Measurements from ENCODE around the gene ZNF618. TPM values are rescaled to one million over a fixed set of nuclear protein-coding genes. Genes with fewer than 3 reads are reported as not detected.
"Not testable (repeated sequence)": the region's sequence is repeated elsewhere in the genome, so short reads cannot be mapped to it uniquely, and the experiment has no call there.

ZNF618 gene
- total RNA-seq, 2 experiments from 2014 or later = 0.34 to 0.42 TPM

- H3K4me1 Mint-ChIP-seq (ENCODE audit: low read depth) = no peaks in the 10 kb centered on the region
- no peaks in the 10 kb centered on the region for H3K27me3 Mint-ChIP-seq (ENCODE audit: low read depth)
- H3K4me3 Mint-ChIP-seq = no peak overlapping the region
- ChIA-PET CTCF (no interaction called here), POLR2A (no interaction called here)
- H3K27ac Mint-ChIP-seq = no peak overlapping the region
- H3K9me3 Mint-ChIP-seq (ENCODE audit: insufficient read depth) = no peaks in the 10 kb centered on the region
- DNase-seq = peak; percentile 9
- no peak for ATAC-seq
- no peaks in the 10 kb centered on the region for H3K36me3 Mint-ChIP-seq (ENCODE audit: low read depth)
These were observed 163.4 kb downstream of the ZNF618 start for GRCh38 chr9:114039484-114039883.

GRCh38 chr9:114043660-114044059, 167.6 kb downstream of the ZNF618 start:
- H3K4me3 Mint-ChIP-seq; CTCF ChIA-PET; H3K27ac Mint-ChIP-seq; H3K4me1 Mint-ChIP-seq (ENCODE audit: low read depth); DNase-seq; H3K27me3 Mint-ChIP-seq (ENCODE audit: low read depth); ATAC-seq; POLR2A ChIA-PET; H3K9me3 Mint-ChIP-seq (ENCODE audit: insufficient read depth); H3K36me3 Mint-ChIP-seq (ENCODE audit: low read depth): not testable (repeated sequence)

GRCh38 chr9:114046237-114046755, 170.2 kb downstream of the ZNF618 start:
- H3K27ac Mint-ChIP-seq = no peak overlapping the region
- DNase-seq (no peak), ATAC-seq (no peak)
- no peak overlapping the region for H3K4me3 Mint-ChIP-seq
- no peaks in the 10 kb centered on the region for H3K9me3 Mint-ChIP-seq (ENCODE audit: insufficient read depth)
- peaks cover 5% of the 10 kb centered on the region for H3K27me3 Mint-ChIP-seq (ENCODE audit: low read depth)
- H3K36me3 Mint-ChIP-seq (ENCODE audit: low read depth) = no peaks in the 10 kb centered on the region
- POLR2A ChIA-PET = no interaction called here
- CTCF ChIA-PET = interaction anchor here (1.8 kb wide), 1 partner anchor 239 kb away, joined by 5 read pairs; no protein-coding TSS in a partner anchor
- no peaks in the 10 kb centered on the region for H3K4me1 Mint-ChIP-seq (ENCODE audit: low read depth)

- no peak overlapping the region for H3K4me3 Mint-ChIP-seq
- ChIA-PET CTCF (interaction anchor here (1.2 to 1.8 kb wide), 2 partner anchors 8 to 239 kb away, joined by 5 read pairs; no protein-coding TSS in a partner anchor), POLR2A (no interaction called here)
- H3K27me3 Mint-ChIP-seq (ENCODE audit: low read depth) = peaks cover 5% of the 10 kb centered on the region
- ATAC-seq (no peak), DNase-seq (no peak)
- no peaks in the 10 kb centered on the region for H3K36me3 Mint-ChIP-seq (ENCODE audit: low read depth)
- no peaks in the 10 kb centered on the region for H3K4me1 Mint-ChIP-seq (ENCODE audit: low read depth)
- no peaks in the 10 kb centered on the region for H3K9me3 Mint-ChIP-seq (ENCODE audit: insufficient read depth)
- no peak overlapping the region for H3K27ac Mint-ChIP-seq
These were observed 170.8 kb downstream of the ZNF618 start for GRCh38 chr9:114046875-114047274.

GRCh38 chr9:114047717-114048116, 171.6 kb downstream of the ZNF618 start:
- no peak overlapping the region for H3K27ac Mint-ChIP-seq
- no peaks in the 10 kb centered on the region for H3K36me3 Mint-ChIP-seq (ENCODE audit: low read depth)
- POLR2A ChIA-PET = no interaction called here
- H3K27me3 Mint-ChIP-seq (ENCODE audit: low read depth) = peaks cover 5% of the 10 kb centered on the region
- H3K4me3 Mint-ChIP-seq = no peak overlapping the region
- CTCF ChIA-PET = interaction anchor here (1.2 to 1.8 kb wide), 2 partner anchors 9 to 240 kb away, joined by 5 read pairs; no protein-coding TSS in a partner anchor
- ATAC-seq (no peak), DNase-seq (no peak)
- no peaks in the 10 kb centered on the region for H3K4me1 Mint-ChIP-seq (ENCODE audit: low read depth)
- no peaks in the 10 kb centered on the region for H3K9me3 Mint-ChIP-seq (ENCODE audit: insufficient read depth)

- CTCF ChIA-PET = interaction anchor here (0.7 kb wide), 1 partner anchor 34 kb away, joined by 4 read pairs; no protein-coding TSS in a partner anchor
- peaks cover 5% of the 10 kb centered on the region for H3K27me3 Mint-ChIP-seq (ENCODE audit: low read depth)
- POLR2A ChIA-PET = no interaction called here
- H3K9me3 Mint-ChIP-seq (ENCODE audit: insufficient read depth) = no peaks in the 10 kb centered on the region
- H3K4me3 Mint-ChIP-seq = no peak overlapping the region
- ATAC-seq = no peak
- H3K27ac Mint-ChIP-seq = no peak overlapping the region
- no peaks in the 10 kb centered on the region for H3K36me3 Mint-ChIP-seq (ENCODE audit: low read depth)
- no peaks in the 10 kb centered on the region for H3K4me1 Mint-ChIP-seq (ENCODE audit: low read depth)
- no peak for DNase-seq
These were observed 172.7 kb downstream of the ZNF618 start for GRCh38 chr9:114048533-114049415.

GRCh38 chr9:114049441-114050225, 173.5 kb downstream of the ZNF618 start:
- no peaks in the 10 kb centered on the region for H3K9me3 Mint-ChIP-seq (ENCODE audit: insufficient read depth)
- H3K4me1 Mint-ChIP-seq (ENCODE audit: low read depth) = no peaks in the 10 kb centered on the region
- POLR2A ChIA-PET = no interaction called here
- no peak overlapping the region for H3K27ac Mint-ChIP-seq
- H3K27me3 Mint-ChIP-seq (ENCODE audit: low read depth) = peaks cover 5% of the 10 kb centered on the region
- DNase-seq (no peak), ATAC-seq (no peak)
- CTCF ChIA-PET = interaction anchor here (0.7 kb wide), 1 partner anchor 33 kb away, joined by 4 read pairs; no protein-coding TSS in a partner anchor
- H3K36me3 Mint-ChIP-seq (ENCODE audit: low read depth) = no peaks in the 10 kb centered on the region
- no peak overlapping the region for H3K4me3 Mint-ChIP-seq

GRCh38 chr9:114050226-114050568, 174.1 kb downstream of the ZNF618 start:
- no peaks in the 10 kb centered on the region for H3K4me1 Mint-ChIP-seq (ENCODE audit: low read depth)
- no peak overlapping the region for H3K4me3 Mint-ChIP-seq
- H3K36me3 Mint-ChIP-seq (ENCODE audit: low read depth) = no peaks in the 10 kb centered on the region
- peaks cover 5% of the 10 kb centered on the region for H3K27me3 Mint-ChIP-seq (ENCODE audit: low read depth)
- ChIA-PET POLR2A (no interaction called here), CTCF (no interaction called here)
- H3K27ac Mint-ChIP-seq = no peak overlapping the region
- ATAC-seq (no peak), DNase-seq (no peak)
- H3K9me3 Mint-ChIP-seq (ENCODE audit: insufficient read depth) = no peaks in the 10 kb centered on the region

- Mint-ChIP-seq H3K27ac (no peak overlapping the region), H3K9me3 (ENCODE audit: insufficient read depth) (no peaks in the 10 kb centered on the region), H3K4me3 (no peak overlapping the region), H3K27me3 (ENCODE audit: low read depth) (peaks cover 2% of the 10 kb centered on the region), H3K36me3 (ENCODE audit: low read depth) (no peaks in the 10 kb centered on the region), H3K4me1 (ENCODE audit: low read depth) (no peaks in the 10 kb centered on the region)
- DNase-seq (no peak), ATAC-seq (no peak)
- ChIA-PET CTCF (no interaction called here), POLR2A (no interaction called here)
These were observed 174.5 kb downstream of the ZNF618 start for GRCh38 chr9:114050646-114051045.

- H3K36me3 Mint-ChIP-seq (ENCODE audit: low read depth) = no peaks in the 10 kb centered on the region
- no peaks in the 10 kb centered on the region for H3K9me3 Mint-ChIP-seq (ENCODE audit: insufficient read depth)
- ChIA-PET CTCF (no interaction called here), POLR2A (no interaction called here)
- no peaks in the 10 kb centered on the region for H3K4me1 Mint-ChIP-seq (ENCODE audit: low read depth)
- no peak overlapping the region for H3K4me3 Mint-ChIP-seq
- ATAC-seq (no peak), DNase-seq (no peak)
- H3K27me3 Mint-ChIP-seq (ENCODE audit: low read depth) = peaks cover 2% of the 10 kb centered on the region
- no peak overlapping the region for H3K27ac Mint-ChIP-seq
These were observed 175.2 kb downstream of the ZNF618 start for GRCh38 chr9:114051281-114051680.

- H3K4me1 Mint-ChIP-seq (ENCODE audit: low read depth) = no peaks in the 10 kb centered on the region
- ChIA-PET POLR2A (no interaction called here), CTCF (no interaction called here)
- no peaks in the 10 kb centered on the region for H3K9me3 Mint-ChIP-seq (ENCODE audit: insufficient read depth)
- no peak overlapping the region for H3K27ac Mint-ChIP-seq
- H3K4me3 Mint-ChIP-seq = no peak overlapping the region
- ATAC-seq (no peak), DNase-seq (no peak)
- H3K36me3 Mint-ChIP-seq (ENCODE audit: low read depth) = no peaks in the 10 kb centered on the region
- no peaks in the 10 kb centered on the region for H3K27me3 Mint-ChIP-seq (ENCODE audit: low read depth)
These were observed 175.6 kb downstream of the ZNF618 start for GRCh38 chr9:114051706-114052105.
